Lower leg skin (tissue), 4 donors: Measurements from ENCODE around the gene SLC7A9. TPM values are rescaled to one million over a fixed set of nuclear protein-coding genes. Genes with fewer than 3 reads are reported as not detected.

ENCODE experiments used
- DNase-seq, 2 donors: peaks; one replicate each; pipeline ENCODE4 v3.0.0-alpha.2; 2019; ENCODE audit warnings: low spot score in 2 of 2
- H3K4me3 ChIP-seq: fragments of 200-600 bp; sonication (generic); 2 replicates; pipeline ENCODE4 v1.5.1; 2017; ENCODE audit warnings: mild to moderate bottlenecking, low read depth; ENCODE audit not compliant: poor library complexity, severe bottlenecking
- CTCF ChIP-seq, 3 donors: fragments of 450-650 bp; IDR thresholded peaks; one replicate each; pipeline ENCODE4 v1.5.1; 2016; ENCODE audit warnings: antibody characterized with exemption in 3 of 3, mild to moderate bottlenecking in 3 of 3, moderate library complexity in 2 of 3
- POLR2A ChIP-seq, 2 donors: fragments of 450-650 bp; IDR thresholded peaks; one replicate each; pipeline ENCODE4 v1.6.1; 2016 to 2017; ENCODE audit warnings: antibody characterized with exemption in 2 of 2, mild to moderate bottlenecking in 1 of 2, moderate library complexity in 1 of 2
- WGBS, 2 donors: methylation state at CpG; one replicate each; pipeline ENCODE4 v1.1.5; 2018; 5-methylcytosine and 5-hydroxymethylcytosine counted together
- intact Hi-C: fragments of 100-400 bp; cut with DNase I; formaldehyde crosslinking; loops from one replicate; pipeline ENCODE4 v1.15.0; 2023; ENCODE audit warnings: low total_unique reads
- total RNA-seq, 4 donors: library from RNA; depleted of rRNA; stranded (reverse); fragments of >200 nt; gene quantifications; one replicate each; pipeline ENCODE4 v1.1.0, GENCODE V29; 2016

The SLC7A9 gene
- total RNA-seq, 4 donors from 2014 or later = 0.49 TPM; not detected in 2

- intact Hi-C loops = no loop called here
- peak in 1 of 2 donors; percentile 54 for DNase-seq
- H3K4me3 ChIP-seq = no peak overlapping the region
- WGBS, 2 donors = 93 to 97% methylated on average over 8 of the region's 8 CpGs
- no peak for TF ChIP-seq CTCF (IDR thresholded peaks at IDR 0.05)
- no peak for TF ChIP-seq POLR2A (IDR thresholded peaks at IDR 0.05)
Observed at GRCh38 chr19:32863301-32863700, 6.3 kb downstream of the SLC7A9 start.

GRCh38 chr19:32862741-32863140, 6.8 kb downstream of the SLC7A9 start:
- intact Hi-C loops = no loop called here
- H3K4me3 ChIP-seq = no peak overlapping the region
- peak in 1 of 2 donors; percentile 37 for DNase-seq
- WGBS, 2 donors = 94 to 97% methylated on average over 14 of the region's 14 CpGs
- no peak for TF ChIP-seq CTCF (IDR thresholded peaks at IDR 0.05)
- TF ChIP-seq POLR2A (IDR thresholded peaks at IDR 0.05) = no peak

GRCh38 chr19:32862173-32862572, 7.4 kb downstream of the SLC7A9 start:
- no peak overlapping the region for H3K4me3 ChIP-seq
- 91% methylated on average over 19 of the region's 19 CpGs for WGBS, 2 donors
- TF ChIP-seq CTCF (IDR thresholded peaks at IDR 0.05) (no peak), POLR2A (IDR thresholded peaks at IDR 0.05) (no peak)
- intact Hi-C loops = no loop called here
- DNase-seq = peak in 1 of 2 donors; percentile 56

GRCh38 chr19:32861596-32861995, 8.0 kb downstream of the SLC7A9 start:
- TF ChIP-seq CTCF (IDR thresholded peaks at IDR 0.05) (no peak), POLR2A (IDR thresholded peaks at IDR 0.05) (no peak)

GRCh38 chr19:32859591-32859990, 10.0 kb downstream of the SLC7A9 start:
- no peak overlapping the region for H3K4me3 ChIP-seq
- WGBS, 2 donors = 95 to 97% methylated on average over 18 to 19 of the region's 19 CpGs
- DNase-seq = peak in 1 of 2 donors; percentile 80
- no peak for TF ChIP-seq CTCF (IDR thresholded peaks at IDR 0.05)
- no peak for TF ChIP-seq POLR2A (IDR thresholded peaks at IDR 0.05)
- intact Hi-C loops = no loop called here

More at GRCh38 chr19:32861596-32861995, 8.0 kb downstream of the SLC7A9 start:
- H3K4me3 ChIP-seq = no peak overlapping the region
- intact Hi-C loops = no loop called here
- DNase-seq = peak in 1 of 2 donors; percentile 18
- 96 to 99% methylated on average over 3 of the region's 3 CpGs for WGBS, 2 donors

- H3K4me3 ChIP-seq = no peak overlapping the region
- intact Hi-C loops = no loop called here
- DNase-seq = peak in 1 of 2 donors; percentile 37
- 88 to 96% methylated on average over 10 of the region's 10 CpGs for WGBS, 2 donors
- TF ChIP-seq CTCF (IDR thresholded peaks at IDR 0.05) = no peak
- TF ChIP-seq POLR2A (IDR thresholded peaks at IDR 0.05) = no peak
Observed at GRCh38 chr19:32858559-32858958, 11.0 kb downstream of the SLC7A9 start.
